SW 1271 (cell line): Measurements from ENCODE around the gene SCG5.
"Not testable (repeated sequence)": the region's sequence is repeated elsewhere in the genome, so short reads cannot be mapped to it uniquely, and the experiment has no call there.

Experiments used
- DNase-seq, 2 experiments: peaks; one replicate each; lab custom pipeline; 2025; lab: John Stamatoyannopoulos, UW

The SCG5 gene

GRCh38 chr15:32641517-32642059, at the start of gene SCG5:
Gene SCG5 (plus strand): TSS chr15:32641710. CDS start chr15:32643593, 1,883 bp downstream.
- DNase-seq = no peak

- DNase-seq = not testable (repeated sequence)
Measured at GRCh38 chr15:32593151-32593550, 48.4 kb upstream of the SCG5 start, which contains the start of gene GOLGA8N. Gene GOLGA8N (plus strand): TSS chr15:32593456.

- not testable (repeated sequence) for DNase-seq
Measured at GRCh38 chr15:32609518-32609917, 32.0 kb upstream of the SCG5 start.

GRCh38 chr15:32610719-32611118, 30.8 kb upstream of the SCG5 start:
- DNase-seq = not testable (repeated sequence)

- DNase-seq = not testable (repeated sequence)
Measured at GRCh38 chr15:32614712-32615050, 26.8 kb upstream of the SCG5 start.

GRCh38 chr15:32615051-32615870, 26.2 kb upstream of the SCG5 start, which contains the start of gene ARHGAP11A:
Gene ARHGAP11A (plus strand): TSS chr15:32615504. CDS start chr15:32616212, 708 bp downstream.
- not testable (repeated sequence) for DNase-seq

GRCh38 chr15:32615871-32616426, 25.6 kb upstream of the SCG5 start:
- DNase-seq = not testable (repeated sequence)

- DNase-seq = no peak
Measured at GRCh38 chr15:32636410-32636809, 5.1 kb upstream of the SCG5 start.

GRCh38 chr15:32636908-32637567, 4.5 kb upstream of the SCG5 start:
- DNase-seq = no peak

- DNase-seq = no peak
Measured at GRCh38 chr15:32637704-32638103, 3.8 kb upstream of the SCG5 start.

GRCh38 chr15:32642667-32643435, 1.3 kb downstream of the SCG5 start:
- no peak for DNase-seq

GRCh38 chr15:32643907-32644445, 2.5 kb downstream of the SCG5 start:
- no peak for DNase-seq

GRCh38 chr15:32646291-32646690, 4.8 kb downstream of the SCG5 start:
- no peak for DNase-seq

- peak in 1 of 2 experiments; percentile 5 for DNase-seq
Measured at GRCh38 chr15:32649342-32649741, 7.8 kb downstream of the SCG5 start.

- peak in 1 of 2 experiments; percentile 12 for DNase-seq
Measured at GRCh38 chr15:32651229-32651837, 9.8 kb downstream of the SCG5 start.

- no peak for DNase-seq
Measured at GRCh38 chr15:32652178-32652577, 10.7 kb downstream of the SCG5 start.

GRCh38 chr15:32656091-32656490, 14.6 kb downstream of the SCG5 start:
- no peak for DNase-seq

- DNase-seq = no peak
Measured at GRCh38 chr15:32656496-32656895, 15.0 kb downstream of the SCG5 start.

- no peak for DNase-seq
Measured at GRCh38 chr15:32657198-32657883, 15.8 kb downstream of the SCG5 start.

- no peak for DNase-seq
Measured at GRCh38 chr15:32657941-32658340, 16.4 kb downstream of the SCG5 start.
